ENCODE measurements around the gene C1GALT1. TPM values are rescaled to one million over a fixed set of nuclear protein-coding genes. Genes with fewer than 3 reads are reported as not detected.

Gene C1GALT1
- total and polyA plus RNA-seq, 12 donors, result 6.2 to 31.9 (median 19.7) TPM

DNA sequence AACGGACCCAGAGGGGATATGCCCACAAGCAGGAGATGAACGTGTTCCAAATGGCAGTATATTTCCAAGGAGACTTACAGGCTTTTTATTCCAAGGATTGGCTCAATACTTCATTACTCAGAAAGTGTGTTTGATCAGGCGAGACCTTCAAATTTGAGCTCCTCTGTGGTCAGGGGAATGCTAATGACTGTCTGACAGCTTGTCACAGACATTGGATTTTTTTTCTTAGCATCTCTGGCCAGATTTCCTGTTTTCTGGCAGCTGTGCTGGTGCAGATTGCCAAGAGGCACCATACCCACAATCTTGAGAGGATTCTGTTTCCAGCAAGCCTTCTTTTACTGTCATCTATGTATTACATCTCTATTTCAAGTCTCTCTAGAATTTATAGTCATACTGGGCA is 93.8 kb downstream of the C1GALT1 start:
- Histone ChIP-seq H3K4me3 (no peak overlapping the region), H3K27me3 (no peaks in the 10 kb centered on the region), H3K4me1 (peaks cover 0 to 3% (median 0%) of the 10 kb centered on the region in 9 donors), H3K27ac (no peak overlapping the region), H3K9me3 (no peaks in the 10 kb centered on the region), H3K36me3 (no peaks in the 10 kb centered on the region)
- no peak for DNase-seq
- 65 to 74% methylated on average over 3 of the region's 3 CpGs for WGBS, 2 donors
- intact Hi-C loops (cut with DNase I), result no loop called here
- ATAC-seq, result no peak
- TF ChIP-seq, protein P1, sequence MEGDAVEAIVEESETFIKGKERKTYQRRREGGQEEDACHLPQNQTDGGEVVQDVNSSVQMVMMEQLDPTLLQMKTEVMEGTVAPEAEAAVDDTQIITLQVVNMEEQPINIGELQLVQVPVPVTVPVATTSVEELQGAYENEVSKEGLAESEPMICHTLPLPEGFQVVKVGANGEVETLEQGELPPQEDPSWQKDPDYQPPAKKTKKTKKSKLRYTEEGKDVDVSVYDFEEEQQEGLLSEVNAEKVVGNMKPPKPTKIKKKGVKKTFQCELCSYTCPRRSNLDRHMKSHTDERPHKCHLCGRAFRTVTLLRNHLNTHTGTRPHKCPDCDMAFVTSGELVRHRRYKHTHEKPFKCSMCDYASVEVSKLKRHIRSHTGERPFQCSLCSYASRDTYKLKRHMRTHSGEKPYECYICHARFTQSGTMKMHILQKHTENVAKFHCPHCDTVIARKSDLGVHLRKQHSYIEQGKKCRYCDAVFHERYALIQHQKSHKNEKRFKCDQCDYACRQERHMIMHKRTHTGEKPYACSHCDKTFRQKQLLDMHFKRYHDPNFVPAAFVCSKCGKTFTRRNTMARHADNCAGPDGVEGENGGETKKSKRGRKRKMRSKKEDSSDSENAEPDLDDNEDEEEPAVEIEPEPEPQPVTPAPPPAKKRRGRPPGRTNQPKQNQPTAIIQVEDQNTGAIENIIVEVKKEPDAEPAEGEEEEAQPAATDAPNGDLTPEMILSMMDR (IDR thresholded peaks at IDR 0.05), result no peak

DNA sequence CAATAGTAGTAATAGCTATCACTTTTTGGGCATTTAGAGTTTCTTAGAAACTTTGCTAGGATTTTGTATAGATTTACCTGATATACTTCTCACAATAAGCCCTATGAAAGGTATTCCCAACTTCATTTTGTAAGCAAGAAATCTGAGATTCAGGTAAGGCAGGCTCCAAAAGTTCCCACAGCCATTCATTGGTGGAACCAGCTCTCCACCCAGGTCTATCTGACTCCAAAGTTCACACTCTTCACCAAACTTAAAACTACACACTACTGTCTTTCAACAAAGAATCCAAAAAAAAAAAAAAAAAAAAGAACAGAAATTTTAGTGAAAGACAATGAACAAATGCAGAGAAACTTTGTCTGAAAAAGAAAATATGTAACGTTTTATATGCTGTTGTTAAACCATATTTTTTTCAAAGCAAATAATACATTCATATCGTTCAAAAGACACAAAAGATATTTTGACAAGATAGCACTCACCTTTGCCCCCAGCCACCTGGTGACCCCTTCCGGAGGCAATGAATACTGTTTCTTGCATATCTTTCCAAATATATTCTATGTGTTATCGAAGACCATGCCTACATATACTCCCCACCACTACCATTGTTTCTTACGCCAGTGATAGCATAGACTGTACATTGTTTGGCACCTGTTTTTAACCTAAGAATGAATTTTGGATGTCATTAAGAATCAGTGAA is 108.2 kb downstream of the C1GALT1 start:
- H3K4me3 ChIP-seq, result no peak overlapping the region
- intact Hi-C loops (cut with DNase I), result no loop called here
- H3K9me3 ChIP-seq, result peaks cover 0 to 18% (median 6%) of the 10 kb centered on the region in 11 donors
- no peaks in the 10 kb centered on the region for H3K36me3 ChIP-seq
- ATAC-seq (no peak), DNase-seq (no peak)
- no peaks in the 10 kb centered on the region for H3K27me3 ChIP-seq
- H3K27ac ChIP-seq, result no peak overlapping the region
- TF ChIP-seq, protein P1 (IDR thresholded peaks at IDR 0.05), result no peak
- no peaks in the 10 kb centered on the region for H3K4me1 ChIP-seq
- 81 to 88% methylated on average over 5 of the region's 5 CpGs for WGBS, 2 donors

DNA sequence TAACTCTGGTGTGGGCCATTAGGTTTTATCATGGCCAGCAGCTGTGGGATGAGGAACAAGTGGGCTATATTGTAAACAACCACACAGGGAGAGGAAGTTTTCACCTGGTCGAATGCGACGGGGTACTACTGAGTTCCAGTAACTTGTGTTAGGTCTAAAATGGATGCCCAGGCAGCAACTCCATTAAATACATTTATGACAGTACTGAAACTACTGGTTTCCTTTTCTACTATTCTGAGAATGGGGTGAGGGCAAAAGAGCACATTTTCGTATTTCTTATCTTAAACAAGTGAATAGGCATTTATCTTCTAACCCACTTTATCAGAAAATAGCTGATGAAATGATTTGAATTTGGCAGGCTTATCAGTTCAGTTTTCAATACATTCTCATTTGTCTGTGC is 109.7 kb downstream of the C1GALT1 start:
- Histone ChIP-seq H3K4me1 (no peaks in the 10 kb centered on the region), H3K27me3 (no peaks in the 10 kb centered on the region), H3K27ac (no peak overlapping the region), H3K9me3 (peaks cover 0 to 5% (median 0%) of the 10 kb centered on the region in 11 donors), H3K4me3 (no peak overlapping the region), H3K36me3 (no peaks in the 10 kb centered on the region)
- ATAC-seq, result no peak
- no peak for DNase-seq
- intact Hi-C loops (cut with DNase I), result no loop called here
- TF ChIP-seq, protein P1 (IDR thresholded peaks at IDR 0.05), result no peak
- WGBS, 2 donors, result 75 to 81% methylated on average over 4 of the region's 4 CpGs

DNA sequence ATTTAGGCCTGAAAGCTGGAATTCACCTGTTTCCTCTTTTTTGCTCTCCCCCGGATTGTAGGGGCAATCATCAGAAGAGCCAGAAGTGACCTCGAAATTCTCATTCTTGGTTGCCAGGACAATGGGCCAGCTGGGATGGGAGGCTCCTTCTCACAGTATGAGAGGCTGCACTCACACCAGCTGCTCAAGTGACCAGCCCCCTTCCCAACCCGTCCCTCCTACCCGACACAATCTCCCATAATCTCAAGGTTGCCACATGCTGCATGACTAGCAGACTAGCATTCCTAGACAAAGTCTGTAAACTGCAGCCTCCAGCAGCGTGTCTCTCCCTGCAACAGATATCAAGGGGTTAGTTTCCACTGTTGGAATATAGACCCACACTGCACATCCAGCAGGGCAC is 110.3 kb downstream of the C1GALT1 start:
- ATAC-seq (no peak), DNase-seq (no peak)
- 67 to 73% methylated on average over 5 of the region's 5 CpGs for WGBS, 2 donors
- Histone ChIP-seq H3K4me1 (no peaks in the 10 kb centered on the region), H3K27ac (no peak overlapping the region), H3K4me3 (no peak overlapping the region), H3K9me3 (peaks cover 0 to under 1% (median 0%) of the 10 kb centered on the region in 11 donors), H3K27me3 (no peaks in the 10 kb centered on the region), H3K36me3 (no peaks in the 10 kb centered on the region)
- intact Hi-C loops (cut with DNase I), result no loop called here
- TF ChIP-seq, protein P1 (IDR thresholded peaks at IDR 0.05), result no peak

Measured in heart right ventricle (tissue), 16 donors.